WI38 (cell line): ENCODE measurements around the gene ATG9B.

ENCODE experiments used
- H3K4me3 ChIP-seq: 2 replicates; pipeline ENCODE4 v1.5.1; 2011; ENCODE audit warnings: low read depth, mild to moderate bottlenecking, control low read depth, low read length
- TF ChIP-seq, protein P1 (sequence below): IDR thresholded peaks from 2 replicates; pipeline ENCODE4 v1.5.1; 2012; ENCODE audit warnings: low read depth, mild to moderate bottlenecking, control low read depth, low read length

The ATG9B gene

DNA sequence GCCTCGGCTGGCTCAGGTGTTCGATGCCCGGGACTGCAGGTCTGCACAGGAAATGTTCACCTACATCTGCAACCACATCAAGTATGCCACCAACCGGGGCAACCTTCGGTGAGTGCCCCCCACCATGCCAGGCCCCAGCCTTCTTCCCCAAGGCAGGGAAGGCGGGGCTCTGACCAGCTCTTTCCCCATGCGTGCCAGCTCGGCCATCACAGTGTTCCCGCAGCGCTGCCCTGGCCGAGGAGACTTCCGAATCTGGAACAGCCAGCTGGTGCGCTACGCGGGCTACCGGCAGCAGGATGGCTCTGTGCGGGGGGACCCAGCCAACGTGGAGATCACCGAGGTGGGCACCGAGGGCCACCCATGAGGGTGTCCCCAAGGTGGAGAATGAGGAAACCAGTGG, 26.0 kb downstream of the ATG9B start:
- TF ChIP-seq, protein P1, sequence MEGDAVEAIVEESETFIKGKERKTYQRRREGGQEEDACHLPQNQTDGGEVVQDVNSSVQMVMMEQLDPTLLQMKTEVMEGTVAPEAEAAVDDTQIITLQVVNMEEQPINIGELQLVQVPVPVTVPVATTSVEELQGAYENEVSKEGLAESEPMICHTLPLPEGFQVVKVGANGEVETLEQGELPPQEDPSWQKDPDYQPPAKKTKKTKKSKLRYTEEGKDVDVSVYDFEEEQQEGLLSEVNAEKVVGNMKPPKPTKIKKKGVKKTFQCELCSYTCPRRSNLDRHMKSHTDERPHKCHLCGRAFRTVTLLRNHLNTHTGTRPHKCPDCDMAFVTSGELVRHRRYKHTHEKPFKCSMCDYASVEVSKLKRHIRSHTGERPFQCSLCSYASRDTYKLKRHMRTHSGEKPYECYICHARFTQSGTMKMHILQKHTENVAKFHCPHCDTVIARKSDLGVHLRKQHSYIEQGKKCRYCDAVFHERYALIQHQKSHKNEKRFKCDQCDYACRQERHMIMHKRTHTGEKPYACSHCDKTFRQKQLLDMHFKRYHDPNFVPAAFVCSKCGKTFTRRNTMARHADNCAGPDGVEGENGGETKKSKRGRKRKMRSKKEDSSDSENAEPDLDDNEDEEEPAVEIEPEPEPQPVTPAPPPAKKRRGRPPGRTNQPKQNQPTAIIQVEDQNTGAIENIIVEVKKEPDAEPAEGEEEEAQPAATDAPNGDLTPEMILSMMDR, result no peak
- no peak overlapping the region for H3K4me3 ChIP-seq

DNA sequence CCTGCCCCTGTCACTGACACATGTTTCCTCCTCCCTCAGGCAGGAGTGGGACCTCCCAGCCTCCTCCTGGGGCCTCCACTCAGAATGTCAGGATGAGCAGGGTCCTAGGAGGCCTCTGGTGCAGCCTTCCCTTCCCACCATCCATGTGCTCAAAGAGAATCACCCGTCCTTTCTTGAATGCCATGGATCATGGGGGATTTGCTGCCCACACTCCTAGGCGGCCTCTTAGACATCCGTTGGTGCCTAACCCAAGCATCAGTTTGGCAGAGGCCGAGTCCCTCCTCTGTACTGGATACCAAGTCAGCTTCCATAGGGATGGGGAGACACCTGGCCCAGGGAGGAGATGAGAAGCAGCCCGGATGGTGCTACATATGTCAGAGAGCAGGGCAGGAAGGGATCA, 26.5 kb downstream of the ATG9B start:
- TF ChIP-seq, protein P1, result no peak
- H3K4me3 ChIP-seq, result no peak overlapping the region

DNA sequence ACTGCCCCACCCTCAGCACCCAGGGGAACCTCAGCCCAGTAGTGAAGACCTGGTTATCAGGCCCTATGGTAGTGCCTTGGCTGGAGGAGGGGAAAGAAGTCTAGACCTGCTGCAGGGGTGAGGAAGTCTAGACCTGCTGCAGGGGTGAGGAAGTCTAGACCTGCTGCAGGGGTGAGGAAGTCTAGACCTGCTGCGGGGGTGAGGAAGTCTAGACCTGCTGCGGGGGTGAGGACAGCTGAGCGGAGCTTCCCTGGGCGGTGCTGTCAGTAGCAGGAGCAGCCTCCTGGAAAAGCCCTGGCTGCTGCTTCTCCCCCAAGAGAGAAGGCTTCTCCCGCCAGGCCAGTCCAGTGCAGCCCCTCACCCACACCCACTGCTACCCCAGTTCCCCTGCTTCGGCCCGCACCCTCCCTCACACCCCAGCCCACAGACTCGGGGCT, 27.2 kb downstream of the ATG9B start:
- TF ChIP-seq, protein P1, result no peak
- H3K4me3 ChIP-seq, result no peak overlapping the region

DNA sequence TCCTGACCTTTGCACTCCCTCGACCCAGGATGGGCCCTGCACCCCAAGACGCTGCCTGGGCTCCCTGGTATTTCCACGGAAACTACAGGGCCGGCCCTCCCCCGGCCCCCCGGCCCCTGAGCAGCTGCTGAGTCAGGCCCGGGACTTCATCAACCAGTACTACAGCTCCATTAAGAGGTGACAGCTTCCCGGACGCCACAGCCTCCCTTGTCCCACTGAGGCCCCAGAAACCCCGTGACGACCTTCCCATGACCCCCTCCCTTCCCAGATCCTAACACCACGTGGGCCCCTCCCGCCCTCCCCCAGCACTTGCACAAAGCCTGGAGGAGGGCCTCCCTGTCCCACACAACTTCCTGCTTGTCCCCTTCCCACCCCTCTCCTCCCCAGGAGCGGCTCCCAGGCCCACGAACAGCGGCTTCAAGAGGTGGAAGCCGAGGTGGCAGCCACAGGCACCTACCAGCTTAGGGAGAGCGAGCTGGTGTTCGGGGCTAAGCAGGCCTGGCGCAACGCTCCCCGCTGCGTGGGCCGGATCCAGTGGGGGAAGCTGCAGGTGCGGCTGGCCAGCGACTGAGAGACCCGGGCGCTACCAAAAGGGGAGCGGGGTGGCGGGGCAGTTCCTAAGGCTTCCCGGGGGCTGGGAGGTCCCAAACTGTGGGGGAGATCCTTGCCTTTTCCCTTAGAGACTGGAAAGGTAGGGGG, 27.8 kb downstream of the ATG9B start:
- TF ChIP-seq, protein P1, result no peak
- H3K4me3 ChIP-seq, result no peak overlapping the region

DNA sequence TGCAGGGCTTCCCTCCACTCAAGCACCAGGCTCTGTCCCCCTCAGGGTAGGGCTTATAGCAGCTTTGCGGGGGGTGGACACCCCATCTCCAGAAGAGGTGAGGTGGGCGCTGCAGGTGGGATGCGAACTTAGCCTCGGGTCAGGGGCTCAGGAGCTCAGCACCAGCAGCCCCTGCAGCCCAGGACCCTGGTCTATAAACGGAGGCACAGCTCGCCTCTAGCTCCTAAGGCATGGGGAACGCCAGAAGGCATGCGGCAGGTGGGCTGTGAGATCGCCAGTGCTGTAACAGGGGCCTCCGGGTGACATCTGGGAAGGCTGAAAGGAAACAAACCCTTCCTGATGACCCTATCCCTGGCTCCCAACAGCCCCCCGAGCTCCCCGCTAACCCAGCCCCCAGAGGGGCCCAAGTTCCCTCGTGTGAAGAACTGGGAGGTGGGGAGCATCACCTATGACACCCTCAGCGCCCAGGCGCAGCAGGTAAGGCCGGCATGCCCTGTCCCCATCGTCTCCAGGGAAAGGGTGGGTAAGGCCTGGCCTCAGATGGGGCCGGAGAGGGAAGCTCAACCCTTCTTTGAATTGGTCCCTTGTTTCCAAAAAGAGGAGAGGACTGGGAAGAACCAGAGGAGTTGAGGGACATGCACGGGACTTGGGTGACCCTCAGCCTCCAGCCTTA, 29.3 kb downstream of the ATG9B start:
- TF ChIP-seq, protein P1, result no peak

DNA sequence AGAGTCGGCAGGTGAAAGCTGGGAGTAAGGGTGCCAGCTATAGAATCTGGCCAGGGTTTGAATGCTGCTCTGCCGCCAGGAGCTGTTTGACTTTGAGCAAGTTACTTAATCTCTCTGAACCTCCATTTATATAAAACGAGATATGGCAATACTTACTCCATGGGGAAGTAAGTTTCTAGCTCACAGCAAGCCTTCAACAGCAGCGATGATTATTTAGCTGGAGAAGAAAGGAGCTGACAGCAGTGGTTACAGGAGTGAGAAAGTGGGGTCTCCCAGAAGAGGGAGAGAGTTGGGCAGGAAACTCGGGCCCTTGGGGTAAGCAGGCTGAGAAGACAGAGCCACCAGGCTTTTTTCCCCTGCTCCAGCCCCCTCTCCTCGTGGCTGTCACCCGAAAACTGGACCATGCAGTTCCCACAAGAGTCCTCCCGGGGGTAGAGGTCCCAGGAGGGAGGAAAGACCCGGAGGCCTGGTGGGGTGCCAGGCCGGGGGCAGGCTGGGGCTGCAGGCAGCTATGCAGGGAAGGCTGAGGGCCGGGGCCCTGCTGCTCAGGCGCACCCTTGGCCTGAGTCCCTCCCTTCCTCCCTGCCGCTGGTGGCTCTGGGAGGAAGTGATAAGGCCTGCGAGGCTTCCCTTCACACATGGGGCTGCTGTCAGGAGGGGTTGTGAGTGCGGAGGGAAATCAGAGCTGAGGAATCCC, 30.0 kb downstream of the ATG9B start:
- H3K4me3 ChIP-seq, result no peak overlapping the region
- TF ChIP-seq, protein P1, result no peak

More for the DNA sequence above, 29.3 kb downstream of the ATG9B start:
- no peak overlapping the region for H3K4me3 ChIP-seq

DNA sequence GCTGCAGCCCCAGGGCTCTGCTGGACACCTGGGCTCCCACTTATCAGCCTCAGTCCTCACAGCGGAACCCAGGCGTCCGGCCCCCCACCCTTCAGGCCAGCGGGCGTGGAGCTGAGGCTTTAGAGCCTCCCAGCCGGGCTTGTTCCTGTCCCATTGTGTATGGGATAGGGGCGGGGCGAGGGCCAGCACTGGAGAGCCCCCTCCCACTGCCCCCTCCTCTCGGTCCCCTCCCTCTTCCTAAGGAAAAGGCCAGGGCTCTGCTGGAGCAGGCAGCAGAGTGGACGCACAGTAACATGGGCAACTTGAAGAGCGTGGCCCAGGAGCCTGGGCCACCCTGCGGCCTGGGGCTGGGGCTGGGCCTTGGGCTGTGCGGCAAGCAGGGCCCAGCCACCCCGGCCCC, 30.8 kb downstream of the ATG9B start:
- H3K4me3 ChIP-seq, result no peak overlapping the region
- TF ChIP-seq, protein P1, result no peak
